H9 (cell line): ENCODE measurements around the gene MAPKAP1. TPM values are rescaled to one million over a fixed set of nuclear protein-coding genes. Genes with fewer than 3 reads are reported as not detected.

ENCODE experiments used
- DNase-seq: peaks from one replicate; pipeline ENCODE4 v3.0.0-alpha.2; 2017
- H2AFZ ChIP-seq: one replicate; pipeline ENCODE4 v1.6.1; 2013; ENCODE audit warnings: mild to moderate bottlenecking, low read length, control low read depth, moderate library complexity
- H2AK5ac ChIP-seq: 2 replicates; pipeline ENCODE4 v1.6.1; 2013; ENCODE audit warnings: low read length, control low read depth, mixed read lengths; ENCODE audit not compliant: insufficient read length
- H2BK120ac ChIP-seq: one replicate; pipeline ENCODE4 v1.6.1; 2013; ENCODE audit warnings: low read depth, mild to moderate bottlenecking, low read length, control low read depth, inconsistent platforms; ENCODE audit not compliant: poor library complexity, severe bottlenecking
- H2BK12ac ChIP-seq: 2 replicates; pipeline ENCODE4 v1.6.1; 2013; ENCODE audit warnings: low read length, control low read depth, mixed read lengths, low read depth; ENCODE audit not compliant: insufficient read length
- H2BK15ac ChIP-seq: 2 replicates; pipeline ENCODE4 v1.6.1; 2013; ENCODE audit warnings: low read depth, low read length, control low read depth
- H2BK20ac ChIP-seq: one replicate; pipeline ENCODE4 v1.6.1; 2013; ENCODE audit warnings: low read depth, mild to moderate bottlenecking, low read length, control low read depth, inconsistent platforms; ENCODE audit not compliant: poor library complexity, severe bottlenecking
- H2BK5ac ChIP-seq: 2 replicates; pipeline ENCODE4 v1.6.1; 2013; ENCODE audit warnings: low read length, control low read depth, mixed read lengths; ENCODE audit not compliant: insufficient read length
- H3K14ac ChIP-seq: 2 replicates; pipeline ENCODE4 v1.6.1; 2013; ENCODE audit warnings: low read length, control low read depth; ENCODE audit not compliant: insufficient read depth
- H3K18ac ChIP-seq: 2 replicates; pipeline ENCODE4 v1.6.1; 2013; ENCODE audit warnings: low read depth, mild to moderate bottlenecking, mixed read lengths, low read length, control low read depth; ENCODE audit not compliant: insufficient read length
- H3K23ac ChIP-seq: 2 replicates; pipeline ENCODE4 v1.6.1; 2013; ENCODE audit warnings: low read length, control low read depth, mixed read lengths, low read depth; ENCODE audit not compliant: insufficient read length
- H3K23me2 ChIP-seq: 2 replicates; pipeline ENCODE4 v1.6.1; 2013; ENCODE audit warnings: low read depth, mild to moderate bottlenecking, mixed read lengths, low read length, control low read depth; ENCODE audit not compliant: insufficient read length, poor library complexity, severe bottlenecking
- H3K27ac ChIP-seq: 2 replicates; pipeline ENCODE4 v1.5.1; 2013; ENCODE audit warnings: low read length, control low read depth, mixed read lengths, low read depth; ENCODE audit not compliant: insufficient read length
- H3K27me3 ChIP-seq: 2 replicates; pipeline ENCODE4 v1.6.1; 2013; ENCODE audit warnings: low read length, control low read depth, inconsistent platforms; ENCODE audit not compliant: insufficient read depth
- H3K4ac ChIP-seq: 2 replicates; pipeline ENCODE4 v1.6.1; 2013; ENCODE audit warnings: low read depth, mild to moderate bottlenecking, control low read depth, inconsistent platforms, low read length, moderate library complexity
- H3K4me1 ChIP-seq: 2 replicates; pipeline ENCODE4 v1.6.1; 2013; ENCODE audit warnings: low read length, control low read depth, inconsistent platforms; ENCODE audit not compliant: insufficient read depth
- H3K4me2 ChIP-seq: 2 replicates; pipeline ENCODE4 v1.6.1; 2013; ENCODE audit warnings: low read length, control low read depth, mixed read lengths; ENCODE audit not compliant: insufficient read length, insufficient read depth
- H3K56ac ChIP-seq: 2 replicates; pipeline ENCODE4 v1.6.1; 2013; ENCODE audit warnings: low read depth, mild to moderate bottlenecking, mixed read lengths, low read length, control low read depth; ENCODE audit not compliant: insufficient read length
- H3K79me1 ChIP-seq: 2 replicates; pipeline ENCODE4 v1.6.1; 2013; ENCODE audit warnings: low read depth, mild to moderate bottlenecking, moderate library complexity, low read length, control low read depth, inconsistent platforms; ENCODE audit not compliant: insufficient read depth, poor library complexity, severe bottlenecking
- H3K79me2 ChIP-seq: 2 replicates; pipeline ENCODE4 v1.6.1; 2013; ENCODE audit warnings: low read length, control low read depth, inconsistent platforms; ENCODE audit not compliant: insufficient read depth
- H3K9ac ChIP-seq: 2 replicates; pipeline ENCODE4 v1.6.1; 2013; ENCODE audit warnings: low read length, control low read depth, mixed read lengths; ENCODE audit not compliant: insufficient read length; ENCODE audit errors: extremely low read depth
- H3K9me3 ChIP-seq: one replicate; pipeline ENCODE4 v1.6.1; 2013; ENCODE audit warnings: low read depth, low read length, inconsistent platforms; ENCODE audit not compliant: control insufficient read depth
- H3T11ph ChIP-seq: one replicate; pipeline ENCODE4 v1.6.1; 2013; ENCODE audit warnings: mild to moderate bottlenecking, low read length, control low read depth, inconsistent platforms
- H4K20me1 ChIP-seq: one replicate; pipeline ENCODE4 v1.6.1; 2013; ENCODE audit not compliant: control insufficient read depth, insufficient read length, insufficient read depth
- H4K5ac ChIP-seq: 2 replicates; pipeline ENCODE4 v1.6.1; 2013; ENCODE audit warnings: low read depth, mild to moderate bottlenecking, mixed read lengths, low read length, control low read depth; ENCODE audit not compliant: insufficient read length
- H4K8ac ChIP-seq: replicated peaks from 2 replicates; pipeline ENCODE4 v1.6.1; 2013; ENCODE audit warnings: low read length, control low read depth, mixed read lengths, low read depth; ENCODE audit not compliant: insufficient read length
- H4K91ac ChIP-seq: 2 replicates; pipeline ENCODE4 v1.6.1; 2013; ENCODE audit warnings: low read depth, mild to moderate bottlenecking, moderate library complexity, mixed read lengths, low read length, control low read depth; ENCODE audit not compliant: insufficient read length
- H3K27ac Mint-ChIP-seq, 3 experiments: 2 replicates in 2 of 3; 3 replicates in 1 of 3; pipeline ENCODE4 v1.8.0; 2020 to 2021; ENCODE audit warnings: mixed read lengths in 3 of 3, mild to moderate bottlenecking in 1 of 3, moderate library complexity in 1 of 3
- H3K27me3 Mint-ChIP-seq: 2 replicates; pipeline ENCODE4 v1.8.0; 2021; ENCODE audit warnings: low read depth, mild to moderate bottlenecking, moderate library complexity, mixed read lengths
- H3K36me3 Mint-ChIP-seq, 3 experiments: 2 replicates in 2 of 3; 3 replicates in 1 of 3; pipeline ENCODE4 v1.8.0; 2020 to 2021; ENCODE audit warnings: low read depth in 3 of 3, mixed read lengths in 3 of 3; ENCODE audit not compliant: insufficient read depth in 1 of 3
- H3K4me1 Mint-ChIP-seq, 2 experiments: 2 replicates each; pipeline ENCODE4 v1.8.0; 2020; ENCODE audit warnings: mixed read lengths in 2 of 2
- H3K4me3 Mint-ChIP-seq, 2 experiments: 2 replicates in 1 of 2; 3 replicates in 1 of 2; pipeline ENCODE4 v1.8.0; 2020 to 2021; ENCODE audit warnings: mild to moderate bottlenecking in 2 of 2, mixed read lengths in 2 of 2, moderate library complexity in 1 of 2
- H3K9me3 Mint-ChIP-seq, 2 experiments: 2 replicates in 1 of 2; 3 replicates in 1 of 2; pipeline ENCODE4 v1.8.0; 2020; ENCODE audit warnings: mild to moderate bottlenecking in 2 of 2, mixed read lengths in 2 of 2, moderate library complexity in 1 of 2
- CTCF ChIP-seq: fragments of 200-600 bp; sonication (generic); conservative IDR thresholded peaks from 3 replicates; pipeline ENCODE4 v1.8.0; 2021; ENCODE audit warnings: antibody characterized with exemption, mild to moderate bottlenecking
- WGBS: extraction: QIAGEN DNeasy Blood & Tissue Kit; methylation state at CpG from one replicate; pipeline ENCODE4 v1.1.7; 2013; ENCODE audit warnings: missing lambda C conversion rate, low lambda C conversion rate, mixed read lengths; ENCODE audit not compliant: insufficient read length; ENCODE audit errors: extremely low coverage; 5-methylcytosine and 5-hydroxymethylcytosine counted together
- total RNA-seq: library from RNA; stranded (reverse); gene quantifications from 2 replicates; pipeline ENCODE4 v1.2.1, GENCODE V29; 2021

MAPKAP1 gene
- total RNA-seq, 1 experiment from 2014 or later, result 97.0 TPM

GRCh38 chr9:125545845-125546244, 161.2 kb downstream of the MAPKAP1 start:
- Histone ChIP-seq H4K91ac (no peak overlapping the region), H3T11ph (no peak overlapping the region), H3K18ac (no peak overlapping the region), H3K9ac (no peak overlapping the region), H2AFZ (no peak overlapping the region), H3K9me3 (no peaks in the 10 kb centered on the region), H2BK20ac (no peak overlapping the region), H3K23me2 (no peaks in the 10 kb centered on the region), H3K79me1 (no peaks in the 10 kb centered on the region), H4K8ac (no peak overlapping the region), H3K56ac (no peak overlapping the region), H2BK120ac (no peak overlapping the region), H3K4me2 (no peak overlapping the region), H3K79me2 (no peaks in the 10 kb centered on the region), H3K27me3 (no peaks in the 10 kb centered on the region; the same call in 1 of the 2 replicates), H3K4me1 (no peaks in the 10 kb centered on the region), H3K23ac (no peak overlapping the region), H2BK12ac (no peak overlapping the region), H2BK5ac (no peak overlapping the region), H3K27ac (no peak overlapping the region), H4K5ac (no peak overlapping the region), H2BK15ac (no peak overlapping the region), H4K20me1 (no peaks in the 10 kb centered on the region), H3K14ac (no peak overlapping the region), H2AK5ac (no peak overlapping the region), H3K4ac (no peak overlapping the region)
- TF ChIP-seq CTCF, result no peak
- no peaks in the 10 kb centered on the region; a peak in 2 of 7 replicates for H3K36me3 Mint-ChIP-seq
- no peak overlapping the region for H3K4me3 Mint-ChIP-seq
- no peak for DNase-seq
- H3K9me3 Mint-ChIP-seq, result no peaks in the 10 kb centered on the region
- no peaks in the 10 kb centered on the region for H3K27me3 Mint-ChIP-seq
- no peak overlapping the region for H3K27ac Mint-ChIP-seq
- WGBS, result no CpG with 5 or more reads among the region's 13 CpGs
- H3K4me1 Mint-ChIP-seq, result peaks cover 15 to 17% of the 10 kb centered on the region in 2 experiments
